ENCODE measurements around the gene TMEM50A.
"Not testable (repeated sequence)": the region's sequence is repeated elsewhere in the genome, so short reads cannot be mapped to it uniquely, and the experiment has no call there.

TMEM50A gene

DNA sequence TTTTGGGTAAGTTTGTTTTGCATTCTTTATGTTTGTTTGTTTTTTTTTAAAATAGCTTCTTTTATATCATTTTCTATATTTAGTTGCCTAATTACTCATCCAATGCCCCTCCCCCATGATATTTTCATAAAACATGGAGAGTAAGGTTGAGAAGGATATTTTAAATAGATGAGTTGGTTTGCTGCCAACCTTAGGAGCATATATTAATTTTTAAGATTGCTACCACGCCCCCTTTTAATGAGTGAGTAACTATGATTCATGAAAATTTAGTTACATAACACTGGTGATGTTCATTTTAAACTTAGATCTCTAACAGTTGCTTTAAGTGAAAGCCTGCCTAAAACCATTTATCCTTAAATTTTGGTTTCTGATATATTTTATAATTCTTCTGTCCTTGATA lies 18.7 kb downstream of the TMEM50A start:
- ChIA-PET CTCF (interaction anchor here (0.6 kb wide), 1 partner anchor 144 kb away, joined by 3 read pairs; no protein-coding TSS in a partner anchor), POLR2A (ENCODE audit: low non-redundant PET) (no interaction called here)
- peak; percentile 21 for DNase-seq (ENCODE audit: low spot score)
- H3K27ac ChIP-seq: no peak overlapping the region
- TF ChIP-seq, protein P1, sequence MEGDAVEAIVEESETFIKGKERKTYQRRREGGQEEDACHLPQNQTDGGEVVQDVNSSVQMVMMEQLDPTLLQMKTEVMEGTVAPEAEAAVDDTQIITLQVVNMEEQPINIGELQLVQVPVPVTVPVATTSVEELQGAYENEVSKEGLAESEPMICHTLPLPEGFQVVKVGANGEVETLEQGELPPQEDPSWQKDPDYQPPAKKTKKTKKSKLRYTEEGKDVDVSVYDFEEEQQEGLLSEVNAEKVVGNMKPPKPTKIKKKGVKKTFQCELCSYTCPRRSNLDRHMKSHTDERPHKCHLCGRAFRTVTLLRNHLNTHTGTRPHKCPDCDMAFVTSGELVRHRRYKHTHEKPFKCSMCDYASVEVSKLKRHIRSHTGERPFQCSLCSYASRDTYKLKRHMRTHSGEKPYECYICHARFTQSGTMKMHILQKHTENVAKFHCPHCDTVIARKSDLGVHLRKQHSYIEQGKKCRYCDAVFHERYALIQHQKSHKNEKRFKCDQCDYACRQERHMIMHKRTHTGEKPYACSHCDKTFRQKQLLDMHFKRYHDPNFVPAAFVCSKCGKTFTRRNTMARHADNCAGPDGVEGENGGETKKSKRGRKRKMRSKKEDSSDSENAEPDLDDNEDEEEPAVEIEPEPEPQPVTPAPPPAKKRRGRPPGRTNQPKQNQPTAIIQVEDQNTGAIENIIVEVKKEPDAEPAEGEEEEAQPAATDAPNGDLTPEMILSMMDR (conservative IDR thresholded peaks at IDR 0.05; ENCODE audit: low read depth): no peak

DNA sequence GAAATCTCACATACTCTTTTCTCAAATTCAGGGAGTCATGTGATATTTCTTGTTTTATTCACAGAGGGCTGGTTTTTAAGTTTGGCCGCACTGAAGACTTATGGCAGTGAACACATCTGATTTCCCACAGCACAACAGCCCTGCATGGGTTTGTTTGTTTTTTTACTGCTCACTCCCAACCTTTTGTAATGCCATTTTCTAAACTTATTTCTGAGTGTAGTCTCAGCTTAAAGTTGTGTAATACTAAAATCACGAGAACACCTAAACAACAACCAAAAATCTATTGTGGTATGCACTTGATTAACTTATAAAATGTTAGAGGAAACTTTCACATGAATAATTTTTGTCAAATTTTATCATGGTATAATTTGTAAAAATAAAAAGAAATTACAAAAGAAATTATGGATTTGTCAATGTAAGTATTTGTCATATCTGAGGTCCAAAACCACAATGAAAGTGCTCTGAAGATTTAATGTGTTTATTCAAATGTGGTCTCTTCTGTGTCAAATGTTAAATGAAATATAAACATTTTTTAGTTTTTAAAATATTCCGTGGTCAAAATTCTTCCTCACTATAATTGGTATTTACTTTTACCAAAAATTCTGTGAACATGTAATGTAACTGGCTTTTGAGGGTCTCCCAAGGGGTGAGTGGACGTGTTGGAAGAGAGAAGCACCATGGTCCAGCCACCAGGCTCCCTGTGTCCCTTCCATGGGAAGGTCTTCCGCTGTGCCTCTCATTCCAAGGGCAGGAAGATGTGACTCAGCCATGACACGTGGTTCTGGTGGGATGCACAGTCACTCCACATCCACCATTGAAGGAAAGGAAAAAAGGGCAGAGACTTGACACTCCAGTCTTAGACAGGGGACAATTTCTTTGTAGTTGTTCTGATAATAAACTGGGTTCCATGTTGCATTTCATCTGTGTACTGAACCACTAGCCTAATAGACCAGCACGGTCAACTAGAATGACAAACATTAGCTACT lies 22.8 kb downstream of the TMEM50A start:
- H3K27ac ChIP-seq: no peak overlapping the region
- TF ChIP-seq, protein P1 (conservative IDR thresholded peaks at IDR 0.05; ENCODE audit: low read depth): no peak
- peak; percentile 28 for DNase-seq (ENCODE audit: low spot score)
- ChIA-PET POLR2A (ENCODE audit: low non-redundant PET) (no interaction called here), CTCF (interaction anchor here (0.9 kb wide), 1 partner anchor 10 kb away, joined by 3 read pairs; no protein-coding TSS in a partner anchor)

- POLR2A ChIA-PET (ENCODE audit: low non-redundant PET): no interaction called here
- H3K27ac ChIP-seq: no peak overlapping the region
- TF ChIP-seq, protein P1 (conservative IDR thresholded peaks at IDR 0.05; ENCODE audit: low read depth): no peak
- CTCF ChIA-PET: no interaction called here
- no peak for DNase-seq (ENCODE audit: low spot score)
These were observed 23.8 kb downstream of the TMEM50A start for GRCh38 chr1:25361901-25362300.

- H3K27ac ChIP-seq; POLR2A ChIA-PET (ENCODE audit: low non-redundant PET); CTCF ChIA-PET; DNase-seq (ENCODE audit: low spot score): not testable (repeated sequence)
These were observed 24.8 kb downstream of the TMEM50A start for GRCh38 chr1:25362634-25363559.

DNA sequence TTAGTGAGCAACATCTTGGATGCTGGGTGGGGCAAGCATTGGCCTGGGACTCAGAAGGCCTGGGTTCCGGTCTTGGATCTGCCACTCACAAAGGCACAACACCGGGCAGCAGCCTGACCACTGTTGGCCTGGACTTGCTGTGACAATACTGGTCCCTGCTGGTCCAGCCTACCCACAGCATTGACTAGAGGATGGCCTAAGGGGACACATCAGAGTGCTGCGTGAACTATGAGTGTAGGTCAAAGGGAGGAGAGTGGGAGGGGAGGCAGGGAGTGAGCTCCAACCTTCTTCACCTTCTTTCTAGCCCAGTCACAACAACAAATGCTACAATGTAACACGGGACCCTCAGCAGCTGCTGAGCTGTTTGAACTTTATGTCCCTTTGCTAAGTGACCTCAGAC lies 31.1 kb downstream of the TMEM50A start:
- TF ChIP-seq, protein P1 (conservative IDR thresholded peaks at IDR 0.05; ENCODE audit: low read depth): no peak
- no peak for DNase-seq (ENCODE audit: low spot score)
- POLR2A ChIA-PET (ENCODE audit: low non-redundant PET): no interaction called here
- CTCF ChIA-PET: interaction anchor here (0.6 kb wide), 1 partner anchor 203 kb away, joined by 3 read pairs; no protein-coding TSS in a partner anchor
- H3K27ac ChIP-seq: no peak overlapping the region

DNA sequence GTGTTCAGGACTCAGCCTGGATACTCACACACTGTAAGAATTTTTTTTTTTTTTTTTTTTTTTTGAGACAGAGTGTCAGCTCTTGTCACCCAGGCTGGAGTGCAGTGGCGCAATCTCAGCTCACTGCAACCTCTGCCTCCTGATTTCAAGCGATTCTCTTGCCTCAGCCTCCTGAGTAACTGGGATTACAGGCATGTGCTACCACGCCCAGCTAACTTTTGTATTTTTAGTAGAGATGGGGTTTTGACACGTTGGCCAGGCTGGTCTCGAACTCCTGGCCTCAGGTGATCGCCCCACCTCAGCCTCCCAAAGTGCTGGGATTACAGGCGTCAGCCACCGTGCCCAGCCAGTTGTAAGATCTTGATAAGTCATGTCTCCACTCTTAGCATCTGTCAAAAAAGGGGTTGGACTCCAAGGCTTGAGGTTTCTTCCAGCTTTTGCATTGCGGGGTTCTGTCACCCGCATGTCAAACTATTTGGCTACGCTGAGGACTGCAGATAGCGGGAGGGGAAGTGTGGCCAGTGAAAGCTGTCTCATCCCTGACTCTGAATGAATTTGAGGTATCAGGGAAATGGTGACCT lies 31.6 kb downstream of the TMEM50A start:
- CTCF ChIA-PET: interaction anchor here (0.6 kb wide), 1 partner anchor 203 kb away, joined by 3 read pairs; no protein-coding TSS in a partner anchor
- H3K27ac ChIP-seq; POLR2A ChIA-PET (ENCODE audit: low non-redundant PET); DNase-seq (ENCODE audit: low spot score): not testable (repeated sequence)

- DNase-seq (ENCODE audit: low spot score); H3K27ac ChIP-seq; CTCF ChIA-PET: not testable (repeated sequence)
- POLR2A ChIA-PET (ENCODE audit: low non-redundant PET): interaction anchor here (0.6 kb wide), 1 partner anchor 33 kb away, joined by 3 read pairs; no protein-coding TSS in a partner anchor
These were observed 33.6 kb downstream of the TMEM50A start for GRCh38 chr1:25371757-25372156.

GRCh38 chr1:25378367-25378766 lies 40.2 kb downstream of the TMEM50A start:
- H3K27ac ChIP-seq; DNase-seq (ENCODE audit: low spot score); CTCF ChIA-PET; POLR2A ChIA-PET (ENCODE audit: low non-redundant PET): not testable (repeated sequence)

GRCh38 chr1:25382543-25382942 lies 44.4 kb downstream of the TMEM50A start:
- CTCF ChIA-PET; POLR2A ChIA-PET (ENCODE audit: low non-redundant PET); DNase-seq (ENCODE audit: low spot score); H3K27ac ChIP-seq: not testable (repeated sequence)

DNA sequence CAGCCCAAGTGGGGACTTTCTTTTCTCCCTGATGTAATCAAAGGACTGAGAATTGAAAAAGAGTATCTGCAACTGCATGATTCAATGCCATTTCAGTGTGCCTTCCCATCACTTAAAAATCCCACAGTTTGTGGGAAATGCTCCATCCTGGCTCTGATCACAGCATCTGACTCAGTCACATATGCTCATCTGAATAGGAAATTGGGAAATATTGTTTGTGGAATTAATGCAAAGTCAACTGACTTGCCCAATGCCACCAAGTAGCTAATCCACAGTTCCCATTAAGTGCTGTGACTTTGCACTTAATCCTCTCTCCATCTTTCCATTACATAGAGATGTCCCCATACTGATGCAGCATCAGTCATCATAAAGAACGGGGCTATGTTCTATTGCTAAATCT lies 45.0 kb downstream of the TMEM50A start:
- DNase-seq (ENCODE audit: low spot score); POLR2A ChIA-PET (ENCODE audit: low non-redundant PET); H3K27ac ChIP-seq; CTCF ChIA-PET: not testable (repeated sequence)

DNA sequence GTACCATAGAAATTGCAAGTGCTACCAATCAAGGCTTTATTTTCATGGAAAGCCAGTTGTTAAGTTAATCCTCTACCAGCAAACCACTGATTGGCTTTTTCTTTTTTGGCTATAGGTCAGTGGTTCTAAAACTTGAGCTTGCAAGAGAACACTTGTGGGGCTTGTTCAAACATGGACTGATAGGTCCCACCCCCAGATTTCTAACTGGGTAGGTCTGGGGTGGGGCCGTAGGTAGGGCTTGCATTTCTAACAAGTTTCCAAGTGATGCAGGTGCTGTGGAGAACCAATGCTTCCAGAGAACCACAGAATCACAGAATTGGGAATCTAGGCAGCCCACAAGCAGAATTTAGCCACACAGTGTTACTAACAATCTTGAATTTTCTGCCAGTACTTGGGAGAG lies 45.7 kb downstream of the TMEM50A start:
- CTCF ChIA-PET; DNase-seq (ENCODE audit: low spot score); H3K27ac ChIP-seq; POLR2A ChIA-PET (ENCODE audit: low non-redundant PET): not testable (repeated sequence)
